Metanephros (tissue), 1 donor: Measurements from ENCODE around the gene VPS37B. TPM values are rescaled to one million over a fixed set of nuclear protein-coding genes. Genes with fewer than 3 reads are reported as not detected.

Source experiments
- total RNA-seq: library from RNA; depleted of rRNA; stranded (reverse); fragments of >200 nt; gene quantifications from one replicate; pipeline ENCODE4 v1.2.3, GENCODE V29; 2014

Gene VPS37B
- total RNA-seq: 23.8 TPM

GRCh38 chr12:122895704-122896636, at the start of gene VPS37B:
Gene VPS37B (minus strand): TSS chr12:122896124. CDS start chr12:122896062, 62 bp downstream.

GRCh38 chr12:122834921-122835749, 60.8 kb downstream of the VPS37B start, which contains the start of gene HIP1R:
Gene HIP1R (plus strand): TSS chr12:122835457. CDS start chr12:122835551, 94 bp downstream.

Other genes with a start within 250 kb of the VPS37B start
- 2.1 TPM for gene HCAR2, start 192.8 kb downstream of the VPS37B start, total RNA-seq
- 2.3 TPM for gene HCAR3, start 179.3 kb downstream of the VPS37B start, total RNA-seq
- gene HCAR1, start 165.3 kb downstream of the VPS37B start, total RNA-seq: 3.7 TPM
- gene DENR, start 143.3 kb downstream of the VPS37B start, total RNA-seq: 42.7 TPM
- gene CCDC62, start 121.6 kb downstream of the VPS37B start, total RNA-seq: 0.41 TPM
- gene HIP1R, start 60.7 kb downstream of the VPS37B start, total RNA-seq: 109 TPM
- 10.9 TPM for gene ABCB9, start 70.3 kb upstream of the VPS37B start, total RNA-seq
- 14.2 TPM for gene OGFOD2, start 79.1 kb upstream of the VPS37B start, total RNA-seq
- gene ARL6IP4, start 84.6 kb upstream of the VPS37B start, total RNA-seq: 101 TPM